Kasumi-1 (cell line): Measurements from ENCODE around the gene TDG.
"Not testable (repeated sequence)": the region's sequence is repeated elsewhere in the genome, so short reads cannot be mapped to it uniquely, and the experiment has no call there.

Source experiments
- DNase-seq, 2 experiments: peaks; one replicate each; lab custom pipeline; 2025; lab: John Stamatoyannopoulos, UW

The TDG gene

GRCh38 chr12:103960616-103961227, 5.0 kb upstream of the TDG start:
- DNase-seq = no peak

DNA sequence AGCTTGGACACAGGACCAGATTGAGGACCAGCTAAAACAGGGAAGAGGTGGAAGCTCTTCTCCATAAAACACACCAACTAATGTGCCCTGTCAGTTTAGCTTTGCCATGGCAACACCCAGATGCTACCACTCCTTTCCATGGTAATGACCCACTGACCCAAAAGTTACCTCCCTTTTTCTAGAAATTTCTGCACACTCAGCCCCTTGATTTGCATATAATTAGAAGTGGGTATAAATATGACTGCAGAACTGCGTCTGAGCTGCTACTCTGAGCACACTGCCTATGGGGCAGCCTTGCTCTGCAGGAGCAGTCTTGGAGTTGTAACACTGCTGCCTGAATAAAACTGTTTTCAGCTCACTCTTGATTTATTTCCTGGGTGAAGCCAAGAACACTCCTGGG, 3.2 kb upstream of the TDG start:
- DNase-seq = no peak

DNA sequence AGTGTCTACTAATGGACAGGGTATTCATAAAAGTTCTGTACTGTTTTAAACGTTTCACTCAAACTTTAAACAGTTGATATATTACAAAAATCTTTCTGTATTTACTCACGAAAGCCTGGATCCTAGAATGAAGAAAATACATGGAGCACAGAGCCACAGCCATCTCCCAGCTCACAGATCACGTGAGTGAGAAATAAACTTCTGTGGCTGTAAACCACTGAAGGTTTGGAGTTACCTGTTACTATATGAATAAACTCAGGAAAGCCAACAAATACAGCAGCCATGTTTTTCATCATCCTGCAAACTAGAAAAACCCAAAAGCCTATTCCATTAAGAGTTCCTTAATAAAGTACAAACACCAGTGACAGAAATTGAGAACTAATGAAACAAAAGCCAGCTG, 867 bp upstream of the TDG start:
- DNase-seq = no peak

DNA sequence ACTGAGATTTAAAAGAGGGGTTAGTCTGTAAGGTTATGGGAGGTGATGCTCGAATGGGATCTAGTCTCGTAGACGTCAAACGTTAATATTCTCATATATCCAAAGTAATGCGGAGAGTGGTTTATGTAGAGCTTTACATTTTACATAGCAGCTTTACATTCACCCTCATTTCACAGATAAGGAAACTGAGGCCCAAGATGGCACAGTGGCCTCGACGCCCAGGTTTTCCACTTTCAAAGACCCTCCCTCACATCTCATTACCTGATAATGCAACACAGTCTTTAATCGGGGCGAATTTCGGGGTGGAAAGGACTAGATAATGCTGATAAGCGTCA, 450 bp upstream of the TDG start:
- DNase-seq = no peak

- DNase-seq = no peak
Observed at GRCh38 chr12:103966736-103967135, 1.1 kb downstream of the TDG start.

DNA sequence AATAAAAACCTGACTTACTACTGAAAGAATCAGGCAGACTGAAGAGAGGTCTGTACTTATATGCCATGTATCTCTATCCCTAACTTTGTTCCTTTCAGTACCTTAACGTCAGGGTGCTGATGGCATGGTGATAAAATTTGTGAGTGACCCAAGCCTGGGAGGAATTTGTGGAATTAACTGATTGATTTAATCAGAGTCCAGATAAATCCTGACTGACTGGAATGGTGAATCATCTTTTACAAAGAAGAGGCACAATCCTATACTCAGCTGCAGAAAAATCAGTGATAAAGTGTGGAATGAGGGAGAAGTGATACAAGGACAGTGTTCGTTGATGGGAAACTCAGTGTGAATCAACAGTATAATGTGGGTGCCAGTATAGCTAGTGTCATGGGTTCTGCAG, 3.7 kb downstream of the TDG start:
- DNase-seq = no peak

DNA sequence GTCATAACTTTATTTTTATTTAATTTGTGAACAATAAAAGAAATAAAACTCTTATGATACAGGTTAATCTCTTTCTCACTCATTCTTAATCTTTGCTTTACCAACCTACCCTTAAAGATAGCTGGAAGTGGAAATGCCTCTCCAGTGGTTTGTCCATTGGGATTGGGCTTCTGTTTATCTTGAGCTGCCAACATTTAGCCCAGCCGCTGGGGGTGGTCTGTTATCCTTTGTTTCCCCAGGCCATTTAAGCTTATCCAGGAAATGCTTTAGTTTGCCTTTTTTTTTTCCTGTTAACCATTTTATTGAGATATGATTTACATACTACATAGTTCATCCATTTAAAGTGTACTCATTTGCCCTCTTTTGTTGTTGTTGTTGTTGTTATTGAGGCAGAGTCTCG, 8.2 kb downstream of the TDG start:
- DNase-seq = no peak

DNA sequence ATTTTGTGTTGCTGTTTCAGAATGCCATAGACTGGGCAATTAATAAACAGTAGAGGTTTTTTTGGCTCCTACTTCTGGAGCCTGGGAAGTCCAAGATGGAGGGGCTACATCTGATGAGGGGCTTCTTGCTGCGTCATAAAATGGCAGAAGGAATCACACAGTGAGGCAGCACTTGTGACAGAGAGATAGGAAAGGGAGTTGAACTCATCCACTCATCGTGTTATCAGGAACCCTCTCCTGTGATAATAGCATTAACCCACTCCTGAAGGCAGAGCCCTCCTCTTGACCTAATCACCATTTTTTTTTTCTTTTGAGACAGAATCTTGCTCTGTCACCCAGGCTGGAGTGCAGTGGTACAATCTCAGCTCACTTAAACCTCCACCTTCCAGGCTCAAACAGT, 9.7 kb downstream of the TDG start:
- DNase-seq = no peak

- no peak for DNase-seq
Observed at GRCh38 chr12:103978384-103978982, 12.8 kb downstream of the TDG start.

GRCh38 chr12:103986829-103987228, 21.2 kb downstream of the TDG start:
- no peak for DNase-seq

DNA sequence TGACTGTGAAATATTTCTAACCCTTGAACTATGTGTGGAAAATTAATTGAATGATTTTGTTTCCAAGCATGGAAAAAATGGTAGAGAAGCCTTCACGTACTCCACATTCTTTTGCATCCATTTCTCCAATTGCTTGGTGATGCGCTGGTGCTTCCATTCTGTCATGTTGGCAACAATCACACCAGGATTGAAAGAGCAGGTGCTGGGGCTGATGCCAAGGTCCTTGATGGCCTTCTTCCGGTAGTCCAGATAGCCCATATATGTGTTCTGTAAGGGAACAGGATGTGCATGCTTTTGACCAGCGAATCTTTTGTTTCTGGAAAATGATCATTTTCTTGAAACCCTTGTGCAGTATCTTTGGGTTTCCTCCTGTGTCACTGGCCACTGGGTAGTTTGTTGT, 28.6 kb downstream of the TDG start:
- no peak for DNase-seq

- DNase-seq = no peak
Observed at GRCh38 chr12:103996595-103996994, 30.9 kb downstream of the TDG start.

- DNase-seq = no peak
Observed at GRCh38 chr12:103997286-103997900, 31.7 kb downstream of the TDG start.

- DNase-seq = no peak
Observed at GRCh38 chr12:103998976-103999375, 33.3 kb downstream of the TDG start.

GRCh38 chr12:104000807-104001434, 35.2 kb downstream of the TDG start:
- no peak for DNase-seq

DNA sequence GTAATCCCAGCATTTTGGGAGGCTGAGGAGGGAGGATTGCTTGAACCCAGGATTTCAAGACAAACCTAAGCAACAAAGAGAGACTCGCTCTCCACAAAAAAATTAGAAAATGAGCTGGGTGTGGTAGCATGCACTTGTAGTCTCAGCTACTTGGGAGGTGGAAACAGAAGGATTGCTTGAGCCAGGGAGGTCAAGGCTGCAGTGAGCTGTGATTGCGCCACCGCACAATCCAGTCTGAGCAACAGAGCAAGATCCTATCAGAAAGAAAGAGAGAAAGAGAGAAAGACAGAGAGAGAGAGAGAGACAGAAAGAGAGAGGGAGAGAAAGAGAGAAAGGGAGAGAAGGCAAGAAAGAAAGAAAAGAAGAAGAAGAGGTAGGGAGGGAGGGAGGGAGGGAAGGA, 37.0 kb downstream of the TDG start:
- DNase-seq = no peak

- no peak for DNase-seq
Observed at GRCh38 chr12:104003596-104003995, 37.9 kb downstream of the TDG start.

DNA sequence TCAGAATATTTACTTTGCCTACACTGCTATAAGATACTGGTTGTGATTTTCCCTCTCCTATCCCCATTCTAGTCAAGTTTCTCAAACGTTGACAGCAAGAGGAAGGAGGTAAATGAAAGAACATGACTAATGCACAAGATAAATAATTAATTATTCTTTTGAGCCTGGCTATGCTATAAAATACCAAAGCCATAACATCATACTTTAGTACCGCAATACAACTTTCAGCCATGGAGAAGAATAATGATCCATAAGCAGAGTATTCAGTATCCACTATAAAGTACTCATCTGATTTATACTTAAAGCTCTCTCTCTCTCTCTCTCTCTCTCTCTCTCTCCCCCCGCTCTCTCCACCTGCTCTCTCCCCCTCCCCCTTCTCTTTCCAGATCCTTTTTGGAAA, 41.3 kb downstream of the TDG start:
- DNase-seq = no peak

DNA sequence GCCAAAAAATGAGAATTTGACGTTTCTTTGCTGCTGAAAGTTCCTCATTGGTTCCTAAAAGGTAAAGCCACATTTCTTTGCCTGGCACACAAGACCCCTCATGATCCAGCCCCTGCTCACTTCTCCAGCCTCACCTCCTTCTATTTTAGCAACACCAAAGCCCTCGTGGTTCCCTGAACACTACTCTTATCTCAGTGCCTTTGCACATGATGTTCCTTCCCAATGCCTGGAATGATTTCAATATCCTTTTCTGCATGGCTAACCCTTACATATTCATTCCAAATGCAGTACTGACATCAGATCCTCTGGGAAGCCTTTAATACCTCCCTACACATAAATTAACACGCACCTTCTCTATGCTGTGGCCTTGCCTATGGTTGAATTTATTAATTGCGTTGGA, 44.4 kb downstream of the TDG start:
- no peak for DNase-seq

- no peak for DNase-seq
Observed at GRCh38 chr12:104010606-104011169, 45.0 kb downstream of the TDG start.

GRCh38 chr12:104011253-104011652, 45.6 kb downstream of the TDG start:
- no peak for DNase-seq

DNA sequence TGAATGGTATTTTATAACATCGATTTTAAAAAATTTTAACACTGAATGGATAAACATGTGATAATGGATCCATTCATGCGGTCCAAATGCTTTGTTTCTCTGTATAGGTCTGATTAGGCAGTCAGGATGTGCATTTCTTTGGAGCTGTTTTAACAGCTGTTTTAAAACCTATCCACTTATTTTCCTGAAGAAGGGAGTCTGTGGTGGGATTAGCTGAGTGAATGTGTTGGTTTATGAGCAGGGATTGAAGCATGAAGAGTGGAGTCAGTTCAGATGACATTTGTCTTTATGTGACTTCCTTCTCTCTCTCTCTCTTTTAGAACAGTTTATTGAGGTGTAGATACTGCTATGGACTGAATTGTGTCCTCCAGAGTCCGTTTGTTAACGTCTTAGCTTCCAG, 46.7 kb downstream of the TDG start:
- DNase-seq = no peak

- not testable (repeated sequence) for DNase-seq
Observed at GRCh38 chr12:104021862-104022261, 56.2 kb downstream of the TDG start.
